Bone marrow (tissue), 2 donors: Measurements from ENCODE around the gene MB21D2.
"Not testable (repeated sequence)": the region's sequence is repeated elsewhere in the genome, so short reads cannot be mapped to it uniquely, and the experiment has no call there.

Source experiments
- DNase-seq, 2 donors: peaks; one replicate each; lab custom pipeline; 2025; lab: John Stamatoyannopoulos, UW

Gene MB21D2, protein sequence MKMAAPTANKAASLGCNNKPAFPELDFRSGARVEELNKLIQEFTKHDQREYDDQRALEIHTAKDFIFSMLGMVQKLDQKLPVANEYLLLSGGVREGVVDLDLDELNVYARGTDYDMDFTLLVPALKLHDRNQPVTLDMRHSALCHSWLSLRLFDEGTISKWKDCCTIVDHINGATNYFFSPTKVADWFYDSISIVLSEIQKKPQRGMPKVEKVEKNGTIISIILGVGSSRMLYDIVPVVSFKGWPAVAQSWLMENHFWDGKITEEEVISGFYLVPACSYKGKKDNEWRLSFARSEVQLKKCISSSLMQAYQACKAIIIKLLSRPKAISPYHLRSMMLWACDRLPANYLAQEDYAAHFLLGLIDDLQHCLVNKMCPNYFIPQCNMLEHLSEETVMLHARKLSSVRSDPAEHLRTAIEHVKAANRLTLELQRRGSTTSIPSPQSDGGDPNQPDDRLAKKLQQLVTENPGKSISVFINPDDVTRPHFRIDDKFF

DNA sequence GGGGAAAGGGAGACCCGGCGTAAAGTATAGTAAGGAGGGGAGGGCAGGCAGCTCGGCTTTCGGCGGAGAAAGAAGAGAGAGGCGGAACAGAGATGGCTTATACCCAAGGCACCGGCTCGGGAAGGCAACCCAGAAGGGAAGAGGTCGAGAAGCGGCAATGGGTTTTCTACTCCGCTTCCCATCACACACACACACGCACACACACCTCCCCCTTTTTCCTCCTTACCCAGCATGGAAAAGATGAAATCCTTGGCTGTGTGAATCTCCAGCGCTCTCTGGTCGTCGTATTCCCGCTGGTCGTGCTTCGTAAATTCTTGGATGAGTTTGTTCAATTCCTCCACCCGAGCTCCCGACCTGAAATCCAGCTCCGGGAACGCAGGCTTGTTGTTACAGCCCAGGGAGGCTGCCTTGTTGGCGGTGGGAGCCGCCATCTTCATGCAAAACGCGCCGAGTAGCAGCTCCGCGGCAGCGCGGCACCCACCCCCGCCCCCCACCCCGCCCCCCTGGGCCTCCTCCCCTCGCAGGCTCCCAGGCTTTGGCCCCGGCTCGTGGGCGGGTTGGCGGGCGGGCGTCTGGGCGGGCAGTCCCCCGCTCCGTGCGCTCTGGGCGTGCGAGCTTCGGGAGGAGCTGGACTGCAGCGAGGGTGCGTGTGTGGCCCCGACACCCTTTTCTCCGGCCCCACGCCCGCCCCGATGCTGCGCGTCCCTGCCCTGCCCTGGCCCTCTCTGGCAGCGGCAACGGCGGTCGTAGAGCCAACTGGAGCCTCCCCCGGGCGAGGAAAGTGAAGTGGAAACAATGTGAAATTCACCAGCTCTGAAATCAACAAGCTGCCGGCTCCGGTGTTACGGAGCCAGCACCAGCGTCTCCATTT, at the start of gene MB21D2:
Gene MB21D2 (minus strand): TSS at position 453 of the 871 bp plus-strand sequence. CDS start 16 bp downstream, at position 437.
- DNase-seq: peak in 1 of 2 donors; percentile 44

DNA sequence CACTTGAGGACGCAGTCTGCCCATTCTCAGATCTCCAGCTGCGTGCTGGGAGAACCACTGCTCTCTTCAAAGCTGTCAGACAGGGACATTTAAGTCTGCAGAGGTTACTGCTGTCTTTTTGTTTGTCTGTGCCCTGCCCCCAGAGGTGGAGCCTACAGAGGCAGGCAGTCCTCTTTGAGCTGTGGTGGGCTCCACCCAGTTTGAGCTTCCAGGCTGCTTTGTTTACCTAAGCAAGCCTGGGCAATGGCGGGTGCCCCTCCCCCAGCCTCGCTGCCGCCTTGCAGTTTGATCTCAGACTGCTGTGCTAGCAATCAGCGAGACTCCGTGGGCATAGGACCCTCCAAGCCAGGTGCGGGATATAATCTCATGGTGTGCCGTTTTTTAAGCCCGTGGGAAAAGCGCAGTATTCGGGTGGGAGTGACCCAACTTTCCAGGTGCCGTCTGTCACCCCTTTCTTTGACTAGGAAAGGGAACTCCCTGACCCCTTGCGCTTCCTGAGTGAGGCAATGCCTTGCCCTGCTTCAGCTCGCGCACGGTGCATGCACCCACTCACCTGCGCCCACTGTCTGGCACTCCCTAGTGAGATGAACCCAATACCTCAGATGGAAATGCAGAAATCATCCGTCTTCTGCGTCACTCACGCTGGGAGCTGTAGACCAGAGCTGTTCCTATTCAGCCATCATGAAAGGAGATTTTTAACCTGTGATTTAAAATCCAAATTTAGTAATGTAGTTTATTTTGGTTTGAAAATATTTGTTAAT, 47.5 kb upstream of the MB21D2 start:
- not testable (repeated sequence) for DNase-seq

DNA sequence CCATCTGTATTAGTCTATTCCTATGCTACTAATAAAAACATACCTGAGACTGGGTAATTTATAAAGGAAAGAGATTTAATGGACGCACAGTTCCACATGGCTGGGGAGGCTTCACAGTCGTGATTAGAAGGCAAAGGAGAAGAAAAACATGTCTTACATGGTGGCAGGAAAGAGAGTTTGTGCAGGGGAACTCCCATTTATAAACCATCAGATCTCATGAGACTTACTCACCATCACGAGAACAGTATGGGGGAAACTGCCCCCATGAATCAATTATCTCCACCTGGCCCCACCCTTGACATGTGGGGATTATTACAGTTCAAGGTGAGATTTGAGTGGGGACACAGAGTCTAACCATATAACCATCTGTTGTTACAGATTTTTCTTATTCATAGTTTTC, 42.1 kb upstream of the MB21D2 start:
- DNase-seq: no peak

DNA sequence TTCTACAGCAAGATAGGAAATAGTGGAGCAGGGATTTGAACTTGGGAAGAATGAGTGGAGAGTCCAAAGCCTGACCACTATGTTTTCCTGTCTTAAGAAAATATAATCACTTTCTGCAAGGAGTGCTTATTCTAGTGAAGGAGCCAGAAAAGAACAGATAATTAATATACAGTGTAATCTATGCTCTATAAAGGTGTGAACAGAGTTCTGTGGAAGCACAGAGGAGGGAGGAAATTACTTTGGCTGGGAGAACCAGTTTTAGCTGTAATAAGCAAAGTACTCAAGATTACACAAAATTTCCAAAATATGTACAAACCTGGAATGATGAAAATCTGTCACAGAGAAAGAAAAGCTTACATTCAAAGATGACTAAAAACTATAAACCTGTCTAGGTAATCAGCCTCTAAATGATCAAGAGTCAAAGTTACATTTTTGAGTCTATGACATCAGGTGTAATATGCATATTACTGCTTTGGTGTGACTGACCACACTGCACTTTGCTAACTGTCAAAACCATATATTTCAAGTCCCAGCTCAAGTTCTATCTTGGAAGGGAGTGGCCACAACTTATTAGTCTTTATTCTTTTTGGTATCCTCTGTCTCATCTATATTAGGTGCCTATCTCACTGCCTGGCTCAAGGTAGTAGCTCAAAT, 40.7 kb upstream of the MB21D2 start:
- no peak for DNase-seq

DNA sequence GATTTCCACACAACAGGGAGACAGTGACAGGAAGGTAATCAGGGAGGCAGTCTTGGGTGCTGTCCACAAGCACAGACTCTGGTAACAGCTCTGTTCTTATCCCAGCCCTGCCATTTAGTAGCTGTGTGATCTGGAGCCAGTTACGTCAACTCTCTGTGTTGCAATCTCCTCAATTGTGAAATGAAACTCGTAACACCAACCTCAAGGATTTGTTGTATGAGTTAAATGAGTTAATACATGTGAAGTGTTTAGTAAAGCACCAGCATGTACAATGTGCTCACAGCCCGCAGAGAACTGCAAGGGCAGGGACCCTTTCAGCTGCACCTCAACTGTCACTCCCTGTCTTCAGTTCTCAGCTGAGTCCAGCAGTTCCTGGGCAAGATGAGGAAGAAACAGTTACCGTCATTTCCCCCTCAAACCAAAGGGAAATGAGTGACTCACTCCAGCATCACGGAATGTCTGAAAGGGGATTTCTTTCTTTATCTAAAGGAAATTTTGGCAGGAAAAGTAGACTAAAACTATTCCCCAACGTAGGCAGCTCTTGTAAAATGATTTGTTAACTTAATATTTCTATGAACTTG, 39.9 kb upstream of the MB21D2 start:
- DNase-seq: peak in 1 of 2 donors; percentile 51

DNA sequence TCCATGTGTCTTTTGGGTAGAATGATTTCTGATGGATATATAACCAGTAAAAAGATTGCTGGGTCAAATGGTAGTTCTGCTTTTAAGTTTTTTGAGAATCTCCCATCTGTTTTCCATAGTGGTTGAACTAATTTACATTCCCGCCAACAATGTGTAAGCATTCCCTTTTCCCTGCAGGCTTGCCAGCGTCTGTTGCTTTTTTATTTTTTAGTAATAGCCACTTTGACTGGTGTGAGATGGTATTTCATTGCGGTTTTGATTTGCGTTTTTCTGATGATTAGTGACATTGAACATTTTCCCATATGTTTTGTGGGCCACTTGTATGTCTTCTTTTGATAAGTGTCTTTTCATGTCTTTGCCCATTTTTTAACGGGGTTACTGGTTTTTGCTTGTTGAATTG, 36.3 kb upstream of the MB21D2 start:
- no peak for DNase-seq

DNA sequence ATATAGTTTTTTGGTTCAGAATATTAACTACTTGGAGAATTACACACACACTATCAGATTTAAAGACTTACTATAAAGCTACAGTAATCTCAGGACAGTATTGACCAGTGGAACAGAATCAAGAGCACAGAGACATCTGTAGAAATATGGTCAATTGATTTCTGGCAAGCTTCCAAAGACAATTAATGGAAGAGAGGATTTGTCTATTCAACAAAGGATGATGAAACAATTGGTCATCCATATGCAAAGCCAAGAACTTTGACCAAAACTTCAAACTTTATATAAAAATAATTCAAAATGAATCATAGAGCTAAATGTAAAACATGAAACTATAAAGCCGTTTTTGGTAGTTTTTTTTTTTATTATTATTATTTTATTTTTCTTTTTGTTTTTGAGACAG, 29.8 kb upstream of the MB21D2 start:
- DNase-seq: no peak

DNA sequence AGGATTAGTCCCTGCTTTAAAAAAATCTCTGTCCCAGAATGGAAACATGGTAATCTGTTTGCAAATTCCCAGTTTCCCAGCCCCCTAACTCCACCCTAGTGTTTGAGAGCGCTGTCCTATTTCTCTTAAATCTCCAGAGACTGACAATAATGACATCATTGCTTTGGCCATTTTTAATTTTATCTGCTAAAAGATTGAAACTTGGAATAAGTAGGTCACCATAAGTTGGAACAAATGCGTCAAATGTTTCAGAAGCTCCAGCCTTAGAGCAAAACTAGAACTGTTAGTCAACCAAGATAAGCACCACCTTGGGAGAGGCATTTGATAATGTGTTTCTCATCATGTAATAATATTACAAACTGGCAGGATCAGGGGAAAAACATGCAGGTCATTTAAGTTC, 25.7 kb upstream of the MB21D2 start:
- no peak for DNase-seq

DNA sequence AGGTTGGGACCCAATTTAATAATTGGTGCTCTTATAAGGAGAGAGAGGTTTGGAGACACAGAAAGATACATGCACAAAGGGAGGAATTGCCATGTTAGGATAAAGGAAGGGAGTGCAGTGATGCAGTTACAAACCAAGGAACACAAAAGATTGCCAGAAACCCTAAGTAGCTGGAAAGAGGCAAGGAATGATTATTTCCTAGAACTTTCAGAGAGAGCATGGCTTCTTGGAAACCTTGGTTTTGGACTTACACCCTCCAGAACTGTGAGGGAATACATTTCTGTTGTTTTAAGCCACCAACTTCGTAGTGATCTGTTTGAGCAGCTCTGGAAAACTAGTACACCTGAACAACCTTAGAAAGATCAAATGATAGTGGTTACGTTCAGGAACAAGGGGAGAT, 25.0 kb upstream of the MB21D2 start:
- no peak for DNase-seq

DNA sequence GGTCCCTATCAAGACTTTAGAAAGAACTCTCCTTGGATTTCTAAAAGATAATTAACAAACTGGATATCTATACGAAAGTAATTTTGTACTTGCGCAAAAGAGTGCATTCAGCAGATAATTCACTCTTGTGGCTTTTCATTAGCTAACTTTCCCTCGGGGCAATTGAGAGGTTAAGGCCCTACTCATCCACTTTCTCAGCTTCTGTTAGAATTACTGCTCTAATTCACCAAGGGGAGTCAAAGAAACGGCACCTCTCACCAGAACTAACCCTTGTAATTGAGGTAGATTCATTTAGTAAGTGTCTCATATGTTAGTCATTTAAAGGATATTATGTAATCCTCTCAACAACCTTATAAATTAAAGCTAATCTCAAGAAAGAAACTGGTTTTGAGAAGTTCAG, 22.5 kb upstream of the MB21D2 start:
- no peak for DNase-seq

DNA sequence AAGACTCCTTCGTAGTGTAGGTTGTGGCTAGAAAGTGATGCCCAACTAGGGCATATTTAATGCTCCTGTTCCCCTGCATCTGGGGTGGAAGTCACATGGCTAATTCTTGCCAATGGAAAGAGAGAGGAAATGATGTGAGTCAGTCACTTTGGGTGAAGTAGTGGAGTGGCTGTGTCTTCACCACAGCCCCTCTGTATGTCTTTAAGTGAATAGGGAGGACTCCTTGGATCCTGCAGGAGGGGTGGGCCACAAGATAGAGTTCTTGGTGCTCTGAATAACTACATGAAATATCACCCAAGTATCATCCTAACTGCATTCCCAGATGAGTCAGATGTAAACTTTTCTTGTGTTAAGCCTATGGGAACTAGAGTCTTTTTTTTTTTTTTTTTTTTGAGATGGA, 17.8 kb upstream of the MB21D2 start:
- DNase-seq: no peak

DNA sequence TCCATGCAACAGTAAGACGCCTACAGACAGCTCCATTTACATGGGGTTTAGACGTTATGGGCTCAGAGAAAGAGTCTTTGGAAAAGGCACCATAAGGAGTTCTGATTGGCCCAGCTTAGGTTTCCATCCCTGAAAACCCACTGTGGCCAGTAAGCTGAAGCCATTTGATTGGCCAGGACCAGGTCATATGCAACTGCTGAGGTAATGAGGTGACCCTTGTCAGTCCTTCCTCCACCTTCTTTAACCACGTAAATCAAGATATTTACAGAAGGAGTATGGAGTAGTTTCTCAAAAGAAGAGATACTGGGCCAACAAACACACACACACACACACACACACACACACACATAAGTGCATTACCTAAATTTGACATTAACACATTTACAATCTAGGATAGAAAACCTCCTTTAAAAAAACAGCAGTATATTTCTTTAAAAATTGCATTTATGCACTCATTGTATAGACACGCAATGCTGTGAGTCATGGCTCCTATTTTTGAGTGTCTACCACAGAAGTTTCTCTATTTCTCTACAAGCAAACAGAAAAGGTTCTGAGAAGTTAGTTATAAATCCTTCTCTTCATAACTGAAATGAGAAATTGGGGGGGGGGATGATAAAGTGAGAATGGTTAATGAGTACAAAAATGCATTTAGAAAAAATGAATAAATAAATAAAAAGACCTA, 16.3 kb upstream of the MB21D2 start:
- DNase-seq: no peak

DNA sequence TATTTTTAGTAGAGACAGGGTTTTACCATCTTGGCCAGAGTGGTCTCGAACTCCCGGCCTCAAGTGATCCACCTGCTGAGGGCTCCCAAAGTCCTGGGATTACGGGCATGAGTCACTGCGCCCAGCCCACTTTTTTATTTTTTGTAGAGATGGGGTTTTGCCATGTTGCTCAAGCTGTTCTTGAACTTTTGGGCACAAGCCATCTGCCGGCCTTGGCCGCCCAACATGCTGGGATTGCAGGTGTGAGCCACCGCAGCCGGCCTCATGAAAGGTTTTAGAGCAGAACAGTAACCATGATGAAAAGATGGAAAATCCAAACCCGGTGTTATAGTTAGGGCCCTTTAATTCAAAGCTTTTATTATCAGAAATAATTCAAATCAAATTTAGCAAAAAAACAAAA, 15.6 kb upstream of the MB21D2 start:
- DNase-seq: no peak

DNA sequence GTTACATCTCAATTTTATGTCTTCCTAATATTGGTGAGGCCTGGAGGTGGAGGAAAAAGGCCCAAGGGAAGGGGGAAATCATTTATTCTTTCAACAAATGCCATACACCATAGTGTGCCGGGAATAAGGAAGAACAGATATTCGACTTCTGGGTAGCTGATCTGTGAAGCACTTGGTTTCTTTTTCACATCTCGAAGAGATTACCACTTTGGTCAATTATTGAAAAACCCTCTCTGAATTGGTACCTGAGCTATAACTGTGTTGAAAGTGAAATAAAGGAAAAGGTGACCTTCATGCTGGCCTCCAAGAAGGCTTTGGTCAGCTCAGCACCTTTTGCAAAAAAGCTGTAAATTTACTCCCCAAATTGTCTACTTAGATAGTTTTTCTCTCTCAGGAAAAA, 14.2 kb upstream of the MB21D2 start:
- DNase-seq: no peak

DNA sequence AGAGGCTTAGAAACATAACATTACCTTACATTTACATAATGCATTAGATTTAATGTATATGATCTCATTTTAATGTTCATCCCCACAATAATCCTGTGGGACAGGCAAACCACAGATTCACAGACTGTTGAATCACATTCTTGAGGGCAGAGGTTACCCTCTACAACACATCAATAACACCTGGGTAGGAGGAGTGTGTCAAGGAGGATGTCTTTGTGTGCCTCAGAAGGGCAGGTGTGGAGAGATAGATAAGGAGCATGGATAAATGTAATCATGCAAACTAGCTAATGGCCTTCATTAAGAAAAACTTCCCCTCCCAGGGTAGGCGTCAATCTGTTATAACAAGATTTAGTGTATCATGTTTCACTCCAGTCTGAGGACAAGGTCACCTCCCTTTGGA, 12.9 kb upstream of the MB21D2 start:
- DNase-seq: no peak

DNA sequence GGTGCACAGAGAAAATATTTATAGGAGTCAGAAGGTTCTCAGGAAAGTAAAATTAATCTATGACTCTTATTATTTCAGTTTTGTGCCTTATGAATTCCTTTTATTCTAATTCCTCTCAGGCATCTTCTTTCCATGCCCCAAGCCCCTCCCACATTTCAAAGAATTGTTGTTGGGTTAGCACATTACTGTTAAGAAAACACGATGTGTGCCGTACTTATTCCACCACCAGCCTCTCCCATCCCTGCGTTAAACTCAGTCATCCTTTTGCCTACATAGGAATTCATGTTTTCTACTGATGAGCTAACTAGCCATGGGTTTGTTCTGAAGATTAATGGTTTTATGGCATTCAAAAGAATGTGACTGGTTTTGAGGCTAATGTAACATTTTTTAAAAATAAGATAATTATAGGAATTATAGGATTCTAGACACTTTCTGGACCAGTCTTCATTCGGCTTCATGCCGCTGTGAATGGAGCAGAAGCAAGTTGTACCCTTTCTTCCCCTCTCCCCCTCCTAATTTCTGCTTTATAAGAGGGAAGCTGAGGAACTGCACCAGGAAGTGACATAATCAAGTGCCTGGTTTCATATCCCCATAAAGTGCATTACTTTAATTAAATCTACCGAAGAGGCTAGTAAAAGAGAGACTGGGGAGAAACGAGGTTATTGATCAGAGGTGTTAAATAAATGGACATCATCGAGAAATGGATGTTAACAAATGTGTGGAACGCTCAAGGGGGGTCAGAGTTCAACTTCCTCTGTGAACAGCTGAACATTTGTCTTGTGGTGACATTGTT, 12.3 kb upstream of the MB21D2 start:
- no peak for DNase-seq

DNA sequence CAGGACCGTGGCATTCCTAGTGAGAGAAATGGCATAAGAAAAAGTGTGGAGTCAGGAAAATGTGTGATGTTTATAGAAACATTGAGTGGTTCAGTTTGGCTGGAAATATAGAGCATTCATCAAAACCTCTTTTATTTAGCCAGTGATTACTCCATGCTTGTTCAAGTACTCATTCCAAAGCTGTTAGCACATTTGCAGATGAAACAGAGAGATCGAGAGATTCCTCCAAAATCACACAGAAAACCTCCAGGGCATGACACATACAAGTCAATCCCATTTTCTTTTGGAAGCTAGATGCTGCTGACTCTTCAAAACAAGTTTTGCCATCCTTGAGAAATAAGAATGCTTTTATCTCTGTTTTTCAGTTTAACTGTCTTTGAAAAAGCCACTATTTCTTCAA, 11.5 kb upstream of the MB21D2 start:
- no peak for DNase-seq

DNA sequence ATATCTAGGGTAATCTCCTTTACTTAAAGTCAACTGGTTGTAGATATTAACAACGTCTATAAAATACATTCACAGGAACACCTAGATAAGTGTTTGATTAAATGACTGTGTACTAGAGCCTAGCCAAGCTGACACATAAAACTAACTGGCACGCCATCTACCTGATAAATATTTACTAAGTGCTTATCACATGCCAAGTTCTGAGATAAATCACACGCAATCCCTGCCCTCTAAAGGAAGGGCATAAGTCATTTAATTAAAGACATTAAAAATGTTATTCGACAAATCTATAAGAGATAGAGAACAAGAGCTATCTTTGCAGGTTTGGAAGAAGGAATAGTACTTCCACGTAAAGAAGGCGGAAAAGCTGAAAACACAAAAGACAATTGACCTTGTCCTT, 11.1 kb upstream of the MB21D2 start:
- no peak for DNase-seq

DNA sequence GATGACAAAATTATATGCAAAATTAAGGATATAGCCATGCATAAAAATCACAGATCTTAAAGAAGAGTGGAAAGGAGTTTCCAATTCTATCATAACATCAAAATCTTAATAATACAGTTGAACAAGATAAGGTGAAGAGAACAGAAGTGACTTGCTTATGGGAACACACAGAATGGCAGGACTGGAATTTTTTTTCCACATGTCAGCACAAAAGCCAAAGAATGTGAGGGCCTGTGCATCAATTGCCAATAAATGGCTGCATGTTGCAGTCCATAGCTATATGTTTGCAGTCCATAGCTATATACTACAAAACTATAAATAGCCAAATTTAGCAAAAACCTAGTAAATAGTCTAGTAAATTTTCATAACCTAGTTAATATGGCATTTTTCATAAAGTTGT, 10.4 kb upstream of the MB21D2 start:
- no peak for DNase-seq

DNA sequence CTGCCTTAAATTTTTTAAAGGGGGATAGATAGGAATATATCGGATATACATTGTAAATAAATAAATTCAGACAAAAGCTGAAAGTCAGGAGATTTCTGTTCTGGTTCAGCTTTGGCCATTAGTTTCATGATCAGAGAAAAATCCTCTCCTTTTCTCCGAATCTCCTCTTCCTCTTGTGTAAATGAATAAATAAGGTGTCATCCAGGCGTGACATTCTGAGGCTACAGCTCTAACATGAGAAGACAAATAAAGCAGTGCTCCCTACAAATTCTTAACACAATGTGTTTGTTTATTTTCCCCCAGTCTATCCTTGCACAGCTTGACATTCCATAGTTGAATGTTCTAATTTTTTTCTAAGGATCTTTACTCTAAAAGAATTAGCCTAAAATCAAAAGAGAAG, 9.4 kb upstream of the MB21D2 start:
- DNase-seq: no peak
